Measurements from ENCODE around the gene GRPEL1. TPM values are rescaled to one million over a fixed set of nuclear protein-coding genes. Genes with fewer than 3 reads are reported as not detected.
"Not testable (repeated sequence)": the region's sequence is repeated elsewhere in the genome, so short reads cannot be mapped to it uniquely, and the experiment has no call there.

The GRPEL1 gene
- 27.0 TPM for total RNA-seq (ENCODE audit: insufficient read depth, low replicate concordance)

DNA sequence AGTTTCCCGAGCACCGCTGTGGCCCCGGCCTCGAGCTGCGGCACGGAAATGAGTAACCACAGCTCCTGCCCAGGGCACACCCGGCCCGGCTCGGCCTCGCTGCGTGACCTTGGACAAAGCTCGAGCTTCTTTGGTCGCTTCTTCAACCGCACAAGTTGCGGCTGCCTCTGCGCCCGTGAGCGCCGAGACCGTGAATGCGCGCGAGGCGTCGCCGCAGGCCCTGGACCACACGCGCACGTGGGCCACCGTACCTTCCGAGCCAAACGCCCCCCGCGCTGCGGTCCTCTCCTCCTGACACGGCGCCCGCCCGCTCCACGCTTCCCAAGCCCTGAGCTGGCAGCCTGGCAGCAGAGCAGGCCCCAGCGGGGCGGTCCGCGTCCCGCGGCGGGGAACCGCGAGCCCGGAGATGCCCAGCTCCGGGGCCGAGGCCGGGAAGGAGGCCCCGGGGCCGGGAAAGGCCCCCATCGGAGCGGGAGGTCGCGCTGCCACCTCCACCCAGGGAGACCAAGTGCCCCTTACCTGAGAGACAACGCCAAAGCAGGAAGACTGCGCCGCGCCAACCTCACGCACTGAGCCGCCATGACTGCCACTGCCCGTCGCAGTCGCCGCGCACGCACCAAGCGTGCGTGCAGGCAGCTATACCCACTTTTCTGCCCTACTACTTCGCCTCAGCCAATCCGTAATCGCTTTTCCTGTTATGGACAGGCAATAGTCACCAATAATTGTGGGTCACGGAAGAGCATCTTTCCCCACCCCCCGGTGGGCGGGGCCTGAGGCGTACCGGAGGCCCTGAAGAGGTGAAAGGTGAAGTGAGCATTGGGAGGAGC, at the start of gene GRPEL1:
GRPEL1 (minus strand) TSS at position 613 of the 827 bp plus-strand sequence; CDS start at position 581, 32 bp downstream.
- DNase-seq (ENCODE audit: low spot score): peak; percentile 100

DNA sequence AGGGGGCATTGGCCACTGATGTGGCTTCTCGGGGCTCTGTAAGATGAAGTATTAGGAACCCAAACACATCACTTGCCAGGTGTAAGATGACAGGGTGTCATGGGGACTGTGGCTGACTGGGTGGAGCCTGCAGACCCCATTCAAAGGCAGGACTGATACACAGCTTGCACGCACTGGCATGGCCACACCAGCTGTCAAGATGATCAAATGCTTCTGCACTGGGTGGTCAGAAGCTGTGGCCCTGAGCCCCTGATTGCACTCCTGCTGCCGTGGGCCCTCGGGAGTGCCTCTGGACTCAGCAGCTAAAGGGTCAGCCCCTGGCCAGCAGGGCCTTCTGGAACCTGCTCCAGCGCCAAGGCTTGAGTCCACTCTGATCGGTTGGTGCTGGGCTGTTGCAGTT, 48.8 kb upstream of the GRPEL1 start:
- no peak for DNase-seq (ENCODE audit: low spot score)

DNA sequence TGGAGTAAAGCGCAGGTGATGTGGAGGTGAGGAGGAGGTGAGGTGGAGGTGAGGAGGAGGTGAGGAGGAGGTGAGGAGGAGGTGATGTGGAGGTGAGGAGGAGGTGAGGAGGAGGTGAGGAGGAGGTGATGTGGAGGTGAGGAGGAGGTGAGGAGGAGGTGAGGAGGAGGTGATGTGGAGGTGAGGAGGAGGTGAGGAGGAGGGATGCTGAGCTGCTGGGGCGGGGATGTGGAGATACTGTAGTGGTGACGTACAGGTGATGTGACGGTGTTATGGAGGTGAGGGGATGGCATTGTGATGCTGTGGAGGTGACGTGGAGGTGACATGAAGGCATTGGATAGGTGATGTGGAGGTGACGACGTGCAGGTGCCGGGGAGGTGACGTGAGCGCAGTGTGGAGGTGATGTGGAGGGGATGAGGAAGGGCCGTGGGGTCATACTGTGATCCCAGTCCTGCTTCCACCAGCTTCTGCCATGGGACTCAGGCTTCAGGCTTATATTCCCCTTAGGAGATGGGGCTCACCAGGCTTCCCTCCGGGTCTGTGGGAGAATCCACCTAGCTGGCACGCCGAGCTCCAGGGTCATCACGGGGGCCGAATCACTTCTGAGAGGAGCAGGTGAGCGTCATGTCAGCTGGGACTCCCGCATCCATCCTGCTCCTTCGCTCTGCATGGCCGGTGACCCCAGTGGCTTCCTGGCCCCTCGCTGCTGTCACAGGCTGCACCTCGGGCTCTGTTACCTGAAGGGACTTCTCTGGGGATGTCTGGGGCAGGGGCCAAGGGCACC, 47.9 kb upstream of the GRPEL1 start:
- no peak for DNase-seq (ENCODE audit: low spot score)

DNA sequence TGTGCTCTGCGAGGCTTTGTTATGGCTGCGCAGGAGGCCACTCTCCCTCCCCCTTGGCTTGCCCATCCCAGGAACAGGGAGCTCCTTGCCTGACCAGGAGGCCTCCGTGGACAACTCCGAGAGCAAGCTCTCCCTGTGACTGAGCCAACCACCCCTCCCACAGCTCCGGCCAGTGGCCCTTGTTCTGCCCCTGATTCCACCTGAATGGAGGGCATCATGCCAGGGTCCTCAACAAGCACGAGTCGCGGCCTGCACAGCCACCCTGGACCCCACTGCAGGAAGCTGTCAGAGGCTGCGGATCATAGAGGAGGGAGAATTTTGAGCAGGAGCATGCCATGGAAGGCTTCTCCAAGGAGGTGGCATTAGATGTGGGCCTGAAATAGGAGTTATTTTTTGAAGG, 44.8 kb upstream of the GRPEL1 start:
- DNase-seq (ENCODE audit: low spot score): no peak

DNA sequence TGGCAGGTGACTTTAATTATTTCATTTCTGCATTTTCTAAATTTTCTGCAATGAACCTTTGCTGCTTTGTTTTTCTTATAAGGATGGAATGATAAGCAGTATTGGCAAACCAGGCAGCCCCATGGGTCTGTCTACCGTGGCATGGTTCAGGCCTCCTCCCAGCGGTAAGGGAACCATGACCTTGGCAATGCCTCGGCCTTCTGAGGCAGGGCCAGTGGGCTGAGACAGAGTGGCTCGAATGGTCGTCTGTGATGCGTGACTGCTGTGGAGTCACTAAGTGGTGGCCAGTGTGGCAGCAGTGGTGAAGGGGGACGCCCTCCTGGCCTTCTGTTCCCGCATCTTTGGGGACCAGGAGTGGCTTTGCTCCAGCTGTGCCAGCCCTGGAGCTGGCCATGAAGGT, 43.6 kb upstream of the GRPEL1 start:
- DNase-seq (ENCODE audit: low spot score): no peak

DNA sequence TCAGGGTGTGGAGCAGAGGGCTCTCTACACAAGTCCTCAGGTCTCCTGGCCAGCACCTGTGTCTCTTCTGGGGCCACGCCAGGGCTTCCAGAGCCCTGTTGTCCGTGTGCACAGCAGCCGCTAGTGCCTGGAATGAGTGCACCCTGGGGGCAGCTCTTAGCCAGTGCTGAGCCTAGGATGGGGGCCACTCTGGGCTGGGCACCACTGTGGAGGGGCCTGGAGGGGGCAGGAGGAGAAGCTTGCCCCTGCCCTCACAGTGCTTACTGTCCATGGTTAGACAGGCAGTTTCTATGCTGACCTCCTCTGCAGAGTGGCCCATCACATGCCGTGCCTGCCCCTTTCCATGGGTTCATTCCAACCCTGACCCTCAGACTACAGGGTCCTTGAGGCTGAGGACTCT, 42.7 kb upstream of the GRPEL1 start:
- DNase-seq (ENCODE audit: low spot score): no peak

GRCh38 chr4:7109169-7109568, 41.3 kb upstream of the GRPEL1 start:
- DNase-seq (ENCODE audit: low spot score): no peak

GRCh38 chr4:7108660-7109059, 40.8 kb upstream of the GRPEL1 start:
- no peak for DNase-seq (ENCODE audit: low spot score)

- no peak for DNase-seq (ENCODE audit: low spot score)
These were observed 40.3 kb upstream of the GRPEL1 start for GRCh38 chr4:7108046-7108625.

DNA sequence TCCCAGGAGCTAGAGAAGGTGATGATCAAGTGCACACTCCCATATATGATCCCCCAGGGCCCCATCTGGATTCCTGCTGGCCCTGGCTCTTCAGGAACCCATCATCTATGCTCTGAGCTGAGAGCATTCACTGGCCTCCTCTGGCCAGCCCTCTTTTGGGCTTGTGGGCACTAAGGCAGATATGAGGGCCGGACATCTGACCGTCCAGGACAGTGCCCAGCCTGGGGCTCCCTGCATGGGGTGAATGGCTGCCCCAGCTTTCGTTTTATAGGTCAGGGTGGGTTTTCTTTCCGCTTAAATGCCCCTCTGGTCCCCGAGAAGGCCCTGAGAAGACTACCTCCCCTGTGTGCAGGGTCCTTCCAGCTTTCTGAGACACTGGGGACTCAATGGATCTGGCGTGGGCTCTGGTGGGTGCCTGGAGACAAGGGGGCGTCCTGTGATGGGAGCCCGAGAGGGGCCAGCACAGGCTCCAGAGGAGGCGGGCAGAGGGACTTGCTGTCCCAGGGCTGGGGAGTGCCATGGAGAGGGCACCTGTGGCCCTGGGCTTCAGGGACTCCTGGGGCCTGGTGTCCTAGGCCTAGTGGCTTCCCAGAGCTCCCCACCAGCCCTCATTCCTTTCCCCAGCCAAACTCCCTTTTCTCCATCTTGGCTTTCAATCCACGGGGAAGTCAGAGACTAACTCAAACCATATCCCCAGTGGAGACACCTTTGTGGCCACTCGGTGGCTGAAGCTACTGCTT, 39.5 kb upstream of the GRPEL1 start:
- DNase-seq (ENCODE audit: low spot score): no peak

DNA sequence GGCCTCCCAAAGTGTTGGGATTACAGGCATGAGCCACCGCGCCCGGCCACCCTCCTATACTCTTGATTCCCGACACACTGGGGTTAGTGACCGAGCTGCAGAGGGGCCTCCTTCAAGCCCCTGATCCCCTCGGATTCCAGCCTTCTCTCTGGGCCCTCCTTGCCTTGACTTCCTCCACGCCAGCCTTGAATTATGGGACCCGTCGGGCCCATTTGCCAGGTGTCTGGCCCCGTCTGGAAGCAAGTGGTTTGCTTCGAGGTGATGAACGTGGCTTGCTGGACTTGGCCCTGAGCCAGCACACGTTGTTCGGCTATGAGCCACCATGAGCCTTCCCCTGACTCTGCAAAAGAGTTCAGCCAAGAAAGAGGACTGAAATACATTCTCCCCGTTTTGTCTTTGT, 37.4 kb upstream of the GRPEL1 start:
- DNase-seq (ENCODE audit: low spot score): no peak

GRCh38 chr4:7104366-7105031, 36.6 kb upstream of the GRPEL1 start:
- DNase-seq (ENCODE audit: low spot score): no peak

GRCh38 chr4:7103607-7104365, 35.9 kb upstream of the GRPEL1 start:
- DNase-seq (ENCODE audit: low spot score): peak; percentile 62

DNA sequence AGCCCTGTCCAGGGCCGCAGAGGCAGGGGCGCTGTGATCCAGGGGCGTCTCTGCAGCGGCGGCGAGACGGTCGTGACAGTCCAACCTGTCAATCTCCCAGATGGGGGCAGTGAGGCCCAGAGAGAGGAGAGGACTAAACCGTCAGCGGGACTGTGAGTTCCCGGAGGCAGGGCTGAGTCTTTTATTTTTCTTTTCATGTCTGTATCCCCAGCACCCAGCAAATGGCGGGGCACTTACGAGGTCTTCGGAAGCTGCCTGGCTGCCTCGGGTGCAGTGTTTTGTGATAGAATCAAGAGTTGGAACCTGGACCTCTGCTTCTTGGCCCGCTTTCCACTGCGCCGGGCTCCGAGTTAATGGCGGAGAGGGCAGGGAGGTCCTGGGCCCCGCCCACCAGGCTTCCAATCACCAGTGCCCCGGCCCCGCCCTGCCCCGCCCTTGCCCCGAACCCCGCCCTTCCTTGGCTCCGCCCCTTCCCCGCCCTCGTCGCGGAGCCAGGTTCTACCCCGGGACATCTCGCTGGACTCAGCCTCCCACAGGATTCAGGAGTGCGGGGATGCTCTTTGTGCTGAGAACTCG, 35.3 kb upstream of the GRPEL1 start:
- DNase-seq (ENCODE audit: low spot score): peak; percentile 86

GRCh38 chr4:7102516-7102909, 34.6 kb upstream of the GRPEL1 start:
- not testable (repeated sequence) for DNase-seq (ENCODE audit: low spot score)

- DNase-seq (ENCODE audit: low spot score): peak; percentile 83
These were observed 34.0 kb upstream of the GRPEL1 start for GRCh38 chr4:7101692-7102515.

DNA sequence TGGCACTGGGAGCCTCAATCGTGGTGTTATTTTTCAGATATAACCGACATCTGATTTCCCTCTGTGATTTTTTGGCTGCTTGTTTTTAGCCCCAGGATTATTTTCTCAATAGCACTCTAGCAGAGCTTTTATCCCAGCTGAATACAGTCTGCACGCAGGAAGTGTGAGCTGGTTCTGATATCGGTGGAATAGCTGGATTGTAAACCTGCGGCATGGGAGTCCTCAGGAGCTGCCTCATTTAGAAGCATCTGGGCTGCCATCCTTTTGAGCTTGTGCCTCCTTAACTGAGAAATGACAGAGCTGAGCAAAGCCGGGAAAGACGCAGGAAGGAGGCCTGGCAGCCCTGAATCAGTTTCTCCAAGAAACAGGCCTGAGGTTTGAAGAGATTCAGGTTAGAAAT, 28.4 kb upstream of the GRPEL1 start:
- no peak for DNase-seq (ENCODE audit: low spot score)

GRCh38 chr4:7095611-7096155, 27.8 kb upstream of the GRPEL1 start:
- no peak for DNase-seq (ENCODE audit: low spot score)

DNA sequence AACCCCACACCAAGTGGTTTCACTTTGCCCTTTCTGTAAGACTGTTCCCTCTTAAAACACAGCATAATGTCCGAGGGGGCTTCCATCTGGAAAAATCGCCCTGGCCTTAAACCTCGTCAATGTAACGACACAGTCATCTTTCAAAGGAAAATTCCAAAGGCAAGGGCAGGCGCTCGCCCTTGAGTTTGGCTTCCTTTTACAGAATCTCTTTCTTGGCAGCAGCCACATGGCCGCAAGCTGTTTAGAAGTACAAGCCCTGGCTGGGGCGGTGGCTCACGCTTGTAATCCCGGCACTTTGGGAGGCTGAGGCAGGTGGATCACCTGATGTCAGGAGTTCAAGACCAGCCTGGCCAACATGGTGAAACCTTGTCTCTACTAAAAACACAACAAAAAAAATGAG, 27.1 kb upstream of the GRPEL1 start:
- DNase-seq (ENCODE audit: low spot score): no peak
